ENCODE results near the gene THSD4.

The THSD4 gene

DNA sequence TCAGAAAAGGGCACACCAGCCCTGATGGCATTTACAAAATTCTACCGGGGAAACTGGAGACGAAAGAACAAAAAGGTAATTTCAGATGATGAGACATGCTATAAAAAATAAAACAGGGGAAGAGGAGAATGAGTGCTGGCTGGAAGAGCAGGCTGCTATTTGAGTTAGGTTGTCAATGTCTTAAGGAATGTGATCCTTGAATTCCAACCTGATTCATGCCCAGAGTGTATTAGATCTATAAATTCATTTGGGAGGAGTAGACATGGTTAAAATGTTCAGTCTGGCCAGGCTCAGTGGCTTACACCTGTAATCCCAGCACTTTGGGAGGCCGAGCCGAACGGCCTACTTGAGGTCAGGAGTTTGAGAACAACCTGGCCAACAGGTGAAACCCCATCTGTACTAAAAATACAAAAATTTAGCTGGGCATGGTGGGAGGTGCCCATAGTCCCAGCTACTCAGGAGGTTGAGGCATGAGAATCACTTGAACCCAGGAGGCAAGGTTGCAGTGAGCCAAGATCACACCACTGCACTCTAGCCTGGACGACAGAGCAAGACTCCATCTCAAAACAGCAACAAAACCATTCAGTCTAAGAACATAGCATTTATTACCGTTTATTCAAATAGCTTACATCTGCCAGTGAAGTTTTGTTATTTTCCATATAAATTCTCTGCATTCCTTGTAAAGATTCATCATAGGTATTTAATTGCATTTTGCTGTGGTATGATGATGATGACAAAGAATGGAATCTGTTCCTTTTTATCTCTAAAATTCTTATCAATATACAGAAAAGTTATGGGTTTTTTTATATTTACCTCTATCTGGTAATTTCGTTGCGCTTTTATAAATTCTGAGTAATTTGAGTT, 568.4 kb downstream of the THSD4 start:
- DNase-seq, result no peak

DNA sequence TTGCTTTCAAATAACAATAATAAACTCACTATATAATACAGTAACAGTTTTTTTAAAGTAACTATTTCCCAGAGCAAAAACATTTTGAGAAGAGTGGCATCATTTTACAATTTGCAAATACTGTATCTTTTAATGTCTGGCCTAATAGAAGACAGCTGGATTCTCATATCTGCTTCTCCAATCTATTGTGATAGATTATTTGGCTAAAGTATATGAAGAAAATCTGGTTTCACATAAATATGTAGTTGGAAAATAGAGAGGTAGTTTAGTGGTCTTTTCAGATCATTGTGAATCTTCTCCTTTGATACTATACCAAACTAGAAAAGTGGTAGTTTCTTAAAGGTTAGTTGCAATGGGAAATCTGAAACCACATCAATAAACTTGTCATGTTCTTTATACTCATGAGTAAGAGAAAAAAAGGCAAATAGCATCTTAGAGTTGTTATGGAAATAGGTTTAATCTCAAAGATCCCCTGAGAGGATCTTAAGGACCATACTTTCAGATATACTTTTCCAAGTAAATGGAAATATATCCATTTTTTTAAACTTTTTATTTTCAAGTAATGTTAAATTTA, 570.2 kb downstream of the THSD4 start:
- no peak for DNase-seq

DNA sequence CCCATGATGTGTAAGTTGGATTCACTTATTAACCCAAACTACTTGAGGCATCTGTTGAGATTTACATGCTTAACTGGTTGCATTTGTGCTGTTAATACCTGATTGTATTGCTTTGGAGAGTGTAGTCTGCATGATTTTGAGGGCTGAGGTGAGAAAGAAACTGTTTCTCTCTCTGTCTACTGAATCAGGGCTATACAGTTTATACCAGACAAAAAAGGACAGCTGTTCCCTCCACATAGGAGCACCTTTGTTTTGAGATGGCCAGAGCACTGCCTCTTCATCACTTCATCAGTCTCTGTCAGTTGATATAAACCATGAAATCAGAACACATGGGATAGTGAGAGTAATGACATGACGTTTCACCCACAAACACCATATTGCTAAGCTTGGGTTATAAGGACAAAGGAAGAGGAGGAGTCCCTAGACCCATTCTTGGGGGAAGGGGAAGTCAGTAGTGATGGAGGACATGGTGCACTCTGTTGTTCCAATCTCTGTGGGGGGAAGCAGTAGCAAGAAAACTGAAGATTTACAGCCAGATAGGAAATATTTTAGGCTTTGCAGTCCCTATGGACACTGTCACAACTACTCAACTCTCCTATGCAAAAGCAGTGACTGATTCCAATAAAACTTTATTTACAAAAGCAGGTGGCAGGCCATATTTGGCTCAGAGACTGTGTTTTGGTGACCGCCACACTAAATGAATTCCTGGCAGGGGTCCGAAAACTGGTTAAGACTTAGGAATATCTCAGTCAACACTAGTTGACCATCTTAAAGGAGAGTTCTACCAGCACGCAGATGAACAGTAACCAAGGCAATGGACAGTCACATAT, 571.2 kb downstream of the THSD4 start:
- no peak for DNase-seq

DNA sequence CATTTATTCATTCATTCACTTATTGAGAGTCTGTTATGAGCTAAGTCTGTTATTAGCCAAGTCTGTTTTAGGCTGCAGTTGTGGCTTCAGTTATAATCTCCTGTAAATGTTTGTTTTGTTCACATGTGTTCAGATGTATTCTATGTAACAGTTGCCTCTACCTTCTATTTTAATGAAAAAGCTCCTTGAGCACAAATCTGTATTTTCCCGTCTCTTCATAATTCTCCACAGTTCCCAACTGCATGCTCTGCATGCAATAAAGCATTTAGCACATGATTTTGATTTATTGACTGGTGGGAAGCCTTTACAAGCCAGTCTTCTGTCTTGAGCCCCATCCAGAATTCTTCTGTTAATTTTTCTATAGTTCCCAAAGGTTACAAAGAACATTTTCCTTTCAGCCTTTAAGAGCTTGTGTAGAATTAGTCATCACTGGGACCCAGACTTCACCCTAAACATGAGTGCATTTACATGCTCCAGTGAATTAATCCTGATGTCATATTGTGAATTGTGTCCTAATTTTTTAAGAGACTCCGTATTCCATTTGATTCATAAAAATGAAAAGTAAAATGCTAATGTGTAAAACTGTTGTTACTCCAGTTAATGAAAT, 572.7 kb downstream of the THSD4 start:
- DNase-seq, result no peak

DNA sequence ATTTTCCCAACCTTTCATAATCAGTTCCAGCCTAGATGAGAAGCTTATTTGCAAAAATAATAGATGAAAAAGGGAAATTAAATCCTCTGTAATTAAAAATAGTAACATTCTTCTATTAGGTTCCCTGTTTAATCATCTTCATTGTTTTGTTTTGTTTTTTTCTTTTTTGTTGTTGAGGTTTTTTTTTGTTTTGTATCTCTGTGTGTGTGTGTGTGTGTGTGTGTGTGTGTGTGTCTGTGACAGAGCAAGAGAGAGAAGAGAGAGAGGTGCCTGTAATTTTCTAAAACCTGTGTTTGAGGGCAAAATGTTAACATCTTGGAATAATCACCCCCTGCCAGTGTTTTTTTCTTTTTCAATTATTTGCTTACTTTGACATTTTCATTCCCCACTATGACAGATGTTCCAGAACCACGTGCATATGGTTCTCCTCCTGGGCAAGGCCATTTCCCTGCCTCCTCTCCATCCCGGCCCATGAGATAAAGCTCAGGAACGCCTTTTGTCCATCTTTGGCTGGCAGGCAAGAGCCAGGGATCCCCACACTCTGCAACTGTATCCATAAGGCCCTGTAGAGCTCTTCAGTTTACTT, 573.3 kb downstream of the THSD4 start:
- no peak for DNase-seq

DNA sequence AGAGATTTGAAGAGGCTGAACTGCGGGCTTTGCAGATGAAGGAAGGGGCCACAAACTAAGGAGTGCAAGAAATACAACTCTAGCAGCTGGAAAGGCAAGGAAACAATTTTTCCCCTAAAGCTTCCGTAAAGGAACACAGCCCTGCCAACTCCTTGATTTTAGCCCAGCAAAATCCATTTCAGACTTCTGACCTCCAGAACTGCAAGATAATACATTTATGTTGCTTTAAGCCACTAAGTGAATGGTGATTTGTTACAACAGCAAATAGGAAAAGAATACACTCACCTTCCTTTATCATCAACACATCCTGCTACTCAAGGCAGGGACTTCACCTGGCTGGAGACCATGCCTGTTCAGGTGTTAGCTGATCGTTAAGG, 575.8 kb downstream of the THSD4 start:
- no peak for DNase-seq

DNA sequence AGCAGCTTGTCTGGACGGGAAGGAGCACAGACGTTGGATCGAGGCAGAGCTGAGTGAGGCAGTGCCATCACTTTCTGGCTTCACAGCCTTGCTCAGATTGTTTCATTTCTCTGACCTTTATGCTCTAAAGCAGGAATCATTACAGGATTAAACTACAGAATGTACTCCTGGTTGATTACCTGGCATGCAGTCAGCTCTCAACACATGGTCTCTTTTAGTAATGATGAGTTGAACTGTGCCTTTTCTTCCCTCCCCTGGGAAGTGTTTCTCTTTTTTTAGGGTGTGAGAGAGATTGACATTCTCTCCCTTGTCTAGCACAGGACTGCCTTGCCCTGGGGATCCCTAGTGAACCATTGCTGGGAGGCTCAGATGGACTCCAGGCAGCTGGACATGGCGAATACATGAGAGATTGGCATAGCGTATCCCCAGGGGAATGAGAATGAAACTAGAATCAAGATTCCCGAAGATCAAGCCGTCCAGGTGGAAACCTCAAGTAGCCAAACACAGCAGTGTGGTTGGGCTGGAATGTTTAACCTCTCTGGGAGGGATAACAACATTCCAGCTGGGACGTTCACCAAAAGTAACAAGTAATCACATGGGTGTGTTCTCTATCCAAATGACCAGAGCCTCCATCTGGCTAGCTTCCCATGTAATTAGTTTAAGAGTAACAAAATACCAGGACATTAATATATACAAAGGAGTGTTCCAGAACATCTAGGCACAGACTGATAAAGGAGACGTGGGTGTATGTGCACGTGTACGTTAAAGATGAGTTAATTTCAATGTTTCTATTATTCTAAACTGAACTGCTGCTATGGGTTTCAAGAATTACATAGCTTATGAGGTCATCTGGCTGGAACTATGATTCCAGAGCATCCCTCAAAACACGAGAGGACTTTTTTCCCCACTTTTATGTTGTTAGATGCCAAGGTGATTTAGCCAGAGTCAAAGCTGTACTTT, 576.5 kb downstream of the THSD4 start:
- DNase-seq, result no peak

DNA sequence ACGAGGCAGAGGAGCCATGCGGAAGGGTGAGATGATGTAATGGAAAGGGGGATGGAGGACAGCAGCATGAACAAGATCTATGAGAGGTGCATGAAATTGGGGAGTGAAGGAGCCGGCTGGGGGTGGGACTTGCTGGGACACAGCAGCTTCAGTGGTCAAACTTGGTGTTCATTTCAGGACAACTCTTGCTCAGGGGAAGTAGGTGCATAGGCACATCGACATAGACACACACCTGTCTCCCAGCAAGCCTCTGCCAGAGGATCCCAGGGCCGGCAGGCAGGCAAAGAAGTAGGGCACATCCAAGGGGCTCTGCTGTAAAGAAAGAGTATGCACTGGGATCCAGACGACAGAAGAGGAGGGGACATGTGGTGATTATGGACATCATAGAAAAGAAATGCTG, 582.0 kb downstream of the THSD4 start:
- no peak for DNase-seq

DNA sequence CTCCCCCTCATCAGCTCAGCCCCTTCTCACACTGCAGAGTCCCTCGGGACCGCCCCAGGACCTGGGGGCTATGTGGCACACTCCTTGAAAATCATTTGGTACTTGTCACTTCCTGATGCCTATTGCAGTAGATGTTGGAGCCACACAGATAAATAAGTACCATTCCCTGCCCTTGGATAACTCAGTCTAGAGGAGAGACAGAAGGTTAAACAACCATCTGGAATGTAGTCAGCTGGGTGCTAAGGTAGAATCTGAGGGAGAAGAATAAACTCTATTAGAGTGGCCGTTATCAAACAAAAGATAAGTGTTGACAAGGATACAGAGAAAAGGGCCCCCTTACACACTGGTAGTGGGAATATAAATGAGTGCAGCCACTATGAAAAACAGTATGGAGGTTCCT, 582.8 kb downstream of the THSD4 start:
- DNase-seq, result no peak

DNA sequence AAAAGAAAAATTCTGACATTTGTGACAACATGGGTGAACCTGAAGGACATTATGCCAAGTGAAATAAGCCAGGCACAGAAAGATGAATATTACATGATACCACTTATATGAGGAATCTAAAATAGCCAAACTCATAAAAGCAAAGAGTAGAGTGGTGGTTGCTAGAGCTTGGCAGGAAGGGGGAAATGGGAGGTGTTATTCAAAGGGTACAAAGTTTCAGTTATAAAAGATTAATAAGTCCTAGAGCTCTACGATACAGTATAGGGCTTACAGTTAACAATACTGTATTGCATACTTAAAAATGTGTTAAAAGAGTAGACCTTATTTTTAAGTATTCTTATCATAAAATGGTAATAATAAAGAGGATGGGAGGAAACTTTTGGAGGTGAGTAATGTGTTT, 583.5 kb downstream of the THSD4 start:
- DNase-seq, result no peak

DNA sequence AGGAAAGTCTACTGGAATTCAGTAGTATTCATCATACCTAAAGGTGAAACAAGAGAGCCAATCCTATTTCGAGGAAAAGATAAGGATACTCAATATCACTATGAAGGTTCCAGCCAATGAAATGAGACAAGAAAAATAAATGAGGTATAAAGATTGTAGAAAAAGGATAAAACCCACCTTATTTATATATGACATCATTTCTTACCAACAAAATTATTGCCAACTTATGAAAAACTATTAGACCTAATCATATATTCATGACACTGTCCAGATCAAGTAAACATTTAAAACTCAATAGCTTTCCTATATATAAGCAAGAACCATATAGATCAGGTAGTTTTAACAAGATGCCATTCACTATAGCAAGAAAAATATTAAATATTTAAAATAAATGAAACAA, 584.7 kb downstream of the THSD4 start:
- no peak for DNase-seq

DNA sequence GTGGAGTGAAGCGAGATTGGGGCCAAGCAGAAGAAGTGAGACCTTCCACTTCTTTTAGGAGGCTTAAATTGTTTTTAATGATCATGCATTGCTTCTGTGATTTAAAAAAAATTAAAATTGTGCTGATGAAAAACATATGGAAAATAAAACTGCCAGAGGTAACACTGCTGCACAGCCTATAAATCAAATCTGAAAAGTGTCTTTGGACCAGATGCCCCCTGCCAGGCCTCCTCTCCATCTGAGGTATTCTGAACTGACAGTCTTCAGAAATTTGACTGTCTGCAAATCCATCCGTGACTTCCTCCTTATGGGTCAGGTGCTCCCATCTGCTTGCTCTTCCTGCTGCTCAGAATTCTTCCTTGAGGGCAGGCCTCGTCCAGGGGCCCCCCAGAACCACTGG, 586.5 kb downstream of the THSD4 start:
- no peak for DNase-seq

DNA sequence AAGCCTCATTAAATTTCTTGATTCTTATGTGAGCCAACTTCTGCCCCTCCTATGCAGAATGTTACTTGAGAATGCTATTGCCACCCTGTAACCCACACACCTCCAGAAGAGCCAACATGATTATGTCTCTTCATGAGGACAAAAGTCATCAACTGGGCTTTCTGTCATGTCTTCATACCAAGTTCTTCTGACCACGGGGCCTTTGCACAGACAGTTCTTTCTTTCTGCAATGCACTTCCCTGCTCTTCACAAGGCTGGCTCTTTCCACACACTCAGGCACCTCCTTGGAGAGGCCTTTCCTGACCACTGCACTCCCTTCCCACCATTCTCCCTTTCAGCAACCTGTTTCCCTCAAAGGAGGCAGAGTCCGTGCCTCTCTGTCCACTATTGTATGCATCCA, 587.2 kb downstream of the THSD4 start:
- no peak for DNase-seq

DNA sequence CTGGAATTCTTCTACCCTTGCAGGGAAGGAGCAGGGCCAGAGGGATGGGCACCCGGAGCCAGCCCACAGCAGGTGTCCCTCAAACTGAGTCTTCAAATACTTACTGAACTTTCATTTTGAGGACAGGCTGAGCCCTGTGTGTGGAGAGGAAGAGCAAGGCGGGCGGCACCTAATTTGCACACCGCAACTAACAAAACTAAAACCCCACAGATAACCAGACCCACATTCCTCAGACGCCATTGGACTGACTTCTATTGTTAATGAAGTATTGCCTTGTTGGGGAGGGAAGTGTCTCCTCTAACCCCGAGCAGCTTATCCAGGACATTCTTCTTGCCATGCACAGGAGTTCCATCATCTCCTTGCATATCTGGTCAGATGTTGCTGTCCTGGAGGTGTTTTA, 589.9 kb downstream of the THSD4 start:
- DNase-seq, result no peak

DNA sequence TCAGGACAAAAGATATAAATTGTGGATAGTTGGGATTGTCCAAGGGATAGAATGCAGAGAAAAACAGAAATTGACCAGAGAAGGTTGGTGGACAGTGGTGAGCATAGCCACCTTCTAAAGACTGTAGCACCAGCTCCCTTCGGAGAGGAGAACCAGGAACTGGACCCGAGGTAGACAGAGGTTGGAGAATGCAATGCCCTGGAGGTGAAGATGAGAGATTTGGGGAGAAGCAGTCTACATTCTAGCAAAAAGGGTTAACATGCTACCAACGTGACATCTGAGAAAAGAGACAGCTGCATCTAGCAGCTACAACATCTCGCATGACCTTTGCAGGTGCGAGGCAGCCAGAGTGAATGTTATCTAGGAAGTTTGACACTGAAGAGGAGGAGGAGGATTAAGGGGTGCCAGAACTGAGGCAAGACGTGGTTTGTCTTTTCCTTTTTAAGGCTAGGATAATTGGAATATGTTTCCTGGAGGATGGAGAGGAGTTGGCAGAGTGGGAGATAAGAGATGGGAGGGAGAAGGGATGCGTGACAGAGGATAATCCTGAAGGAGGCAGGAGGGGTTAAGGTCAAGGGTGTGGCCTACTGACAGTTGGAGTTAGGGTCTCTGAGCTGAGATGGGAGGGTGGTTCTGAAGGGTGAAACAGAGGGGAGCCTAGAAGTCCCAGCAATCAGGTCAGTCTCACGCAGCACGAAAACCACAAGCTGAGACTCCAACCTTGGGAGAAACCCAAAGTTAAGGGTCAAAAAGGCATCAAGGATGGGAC, 591.4 kb downstream of the THSD4 start:
- DNase-seq, result no peak

DNA sequence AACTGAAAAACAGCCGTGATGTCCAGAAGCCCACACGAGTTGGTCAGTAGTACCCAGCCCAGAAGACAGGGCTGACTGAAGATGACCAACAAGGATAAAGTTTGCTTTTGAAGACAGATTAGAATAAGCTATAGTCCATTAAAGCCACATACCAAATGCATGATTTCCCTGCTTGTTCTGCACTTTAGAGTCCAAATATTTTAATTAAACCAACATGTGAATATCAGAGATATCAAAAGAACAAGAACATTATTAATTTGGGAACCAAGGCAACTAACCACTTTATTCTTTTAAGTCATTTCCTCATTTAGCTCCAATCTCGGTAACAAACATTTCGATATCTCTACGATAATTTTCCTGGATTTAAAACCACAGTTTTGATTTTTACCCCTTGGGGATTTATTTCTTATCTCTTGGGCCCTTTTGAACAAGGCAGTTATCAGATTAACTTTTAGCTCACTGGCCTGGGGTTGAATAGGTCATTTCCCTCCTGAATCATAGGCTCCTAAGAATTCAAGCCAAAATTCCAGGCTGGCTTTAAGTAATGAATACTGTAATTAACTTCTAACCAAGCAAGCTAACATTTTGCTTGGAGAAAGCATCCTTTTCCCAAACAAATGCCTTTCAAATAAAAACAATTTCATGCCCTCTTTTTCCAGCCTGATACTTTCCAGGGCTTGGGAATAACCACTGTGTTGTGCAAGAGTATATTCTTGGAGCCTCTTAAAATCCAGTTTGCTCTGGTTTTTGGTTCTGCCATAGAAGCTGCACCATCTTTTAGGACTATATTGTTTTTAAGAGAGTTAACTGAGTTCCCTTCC, 592.2 kb downstream of the THSD4 start:
- DNase-seq, result no peak

DNA sequence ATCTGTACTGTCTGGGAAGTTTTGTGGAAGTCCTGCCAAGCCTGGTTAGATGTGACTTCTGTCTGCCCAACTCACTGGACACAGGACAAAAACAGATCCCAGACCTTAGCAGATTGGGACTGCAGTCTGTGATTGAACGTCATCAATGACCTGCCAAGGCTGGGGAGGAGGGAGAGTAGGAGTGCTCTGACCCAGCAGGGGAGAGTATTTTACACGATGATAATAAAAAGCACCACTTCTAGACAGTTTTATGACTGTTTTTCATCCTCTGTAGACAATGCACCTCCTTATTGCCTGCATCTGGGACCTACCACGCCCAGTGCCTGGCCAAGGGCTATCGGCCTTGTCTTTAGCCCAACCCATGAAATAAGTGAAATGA, 592.8 kb downstream of the THSD4 start:
- DNase-seq, result no peak

DNA sequence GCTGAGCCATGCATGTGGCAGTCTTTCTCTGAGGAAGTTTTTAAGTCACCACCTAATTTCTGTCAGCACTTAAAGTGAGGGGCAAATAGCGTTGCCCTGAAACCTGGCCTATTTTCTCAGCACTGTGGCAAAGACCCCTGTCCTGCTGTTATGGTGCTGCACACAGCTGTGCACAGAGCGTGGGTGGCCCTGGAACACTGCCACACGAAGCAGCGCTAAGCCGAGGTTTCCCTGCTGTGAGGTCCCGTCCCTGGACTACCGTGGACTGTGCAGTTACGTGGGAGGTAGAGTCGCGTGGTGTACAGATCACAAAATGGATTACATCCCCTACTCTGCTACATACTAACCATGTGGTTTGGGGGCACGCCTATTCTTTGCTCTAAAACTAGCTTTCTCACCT, 593.5 kb downstream of the THSD4 start:
- no peak for DNase-seq

DNA sequence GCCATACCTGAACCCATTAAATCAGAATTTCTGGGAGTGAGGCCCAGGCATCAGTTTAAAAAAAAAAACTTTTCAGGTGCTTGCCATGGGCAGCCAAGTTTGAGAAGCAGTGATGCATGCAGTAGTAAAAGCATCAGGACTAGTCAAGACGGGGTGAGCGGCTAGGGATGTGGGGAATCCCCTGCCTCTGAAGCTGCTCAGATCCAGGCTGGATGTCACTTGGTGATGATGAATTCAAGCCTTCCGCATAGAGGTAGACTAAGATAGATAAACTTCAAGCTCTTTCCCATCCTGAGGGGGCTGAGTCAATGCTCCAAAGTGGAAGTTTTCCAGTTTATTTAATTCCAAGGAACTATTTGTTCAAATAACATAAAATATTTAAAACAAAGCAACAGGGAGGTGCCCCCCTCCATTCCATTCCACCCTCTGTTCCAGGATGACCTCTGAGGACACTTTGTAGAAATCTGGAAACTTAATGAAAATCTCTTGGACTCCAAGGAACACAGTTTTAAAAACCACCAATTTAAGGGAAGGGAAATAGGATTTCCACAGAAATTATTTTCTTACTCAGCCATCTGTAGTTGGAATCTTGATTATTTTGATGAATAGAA, 594.6 kb downstream of the THSD4 start:
- DNase-seq, result no peak

DNA sequence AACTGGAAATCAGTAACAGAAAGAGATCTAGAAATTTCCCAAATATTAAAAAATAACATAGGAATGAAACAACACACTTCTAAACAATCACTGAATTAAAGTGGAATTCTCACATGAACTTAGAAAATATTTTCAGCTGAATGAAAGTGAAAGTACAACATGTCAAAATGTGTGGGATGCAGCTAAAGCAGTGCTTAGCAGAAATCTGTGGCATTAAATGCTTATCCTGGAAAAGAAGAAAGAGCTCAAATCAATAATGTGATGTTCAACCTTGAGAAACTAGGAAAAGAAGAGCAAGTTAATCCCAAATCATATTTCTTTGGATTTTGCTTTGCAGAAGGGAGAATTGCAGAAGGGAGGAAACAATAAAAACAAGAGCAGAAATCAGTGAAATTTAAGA, 596.9 kb downstream of the THSD4 start:
- no peak for DNase-seq

Measured in activated CD4-positive, alpha-beta T cell treated with anti-CD3 and anti-CD28 coated beads for 1 hour (primary cell).